OCI-LY7 (cell line): Measurements from ENCODE around the gene REPIN1. TPM values are rescaled to one million over a fixed set of nuclear protein-coding genes. Genes with fewer than 3 reads are reported as not detected.

Experiments
- BruUV-seq: library from RNA; stranded (reverse); fragments of 400-500 nt; replicated peaks from 2 replicates; lab custom pipeline; 2021; lab: Mats Ljungman, UMichigan
- CTCF ChIA-PET: fragments of 300-600 bp; sonication (Branson Sonifier 250); formaldehyde crosslinking; loops from one replicate; lab custom pipeline; 2022; ENCODE audit warnings: antibody characterized with exemption; ENCODE audit not compliant: unreplicated experiment; lab: Charles Lee
- POLR2A ChIA-PET: fragments of 300-600 bp; sonication (Branson Sonifier 250); formaldehyde crosslinking; loops from one replicate; lab custom pipeline; 2022; ENCODE audit warnings: antibody characterized with exemption; lab: Charles Lee
- DNase-seq: peaks from one replicate; pipeline ENCODE4 v3.0.0-alpha.2; 2015; ENCODE audit warnings: low spot score
- H2AFZ ChIP-seq: fragments of 200-600 bp; sonication (generic), shearing (Covaris generic); 2 replicates; pipeline ENCODE4 v1.6.1; 2014; ENCODE audit warnings: mild to moderate bottlenecking, antibody characterized with exemption, low read length, moderate library complexity
- H3K27ac ChIP-seq: fragments of 200-600 bp; sonication (generic); 2 replicates; pipeline ENCODE4 v1.5.1; 2014; ENCODE audit warnings: mixed run types, low read depth, mild to moderate bottlenecking, moderate library complexity, low read length, inconsistent platforms; ENCODE audit not compliant: poor library complexity, severe bottlenecking
- H3K36me3 ChIP-seq: fragments of 200-600 bp; sonication (generic); 2 replicates; pipeline ENCODE4 v1.6.1; 2014; ENCODE audit warnings: mild to moderate bottlenecking, antibody characterized with exemption, low read length, moderate library complexity, mixed read lengths; ENCODE audit not compliant: insufficient read depth
- H3K4me1 ChIP-seq: fragments of 200-600 bp; sonication (generic); 2 replicates; pipeline ENCODE4 v1.5.1; 2014; ENCODE audit warnings: mild to moderate bottlenecking, low read length; ENCODE audit not compliant: insufficient read depth, poor library complexity, severe bottlenecking
- H3K4me2 ChIP-seq: fragments of 200-600 bp; sonication (generic); 2 replicates; pipeline ENCODE4 v1.6.1; 2014; ENCODE audit warnings: mild to moderate bottlenecking, low read length
- H3K4me3 ChIP-seq: fragments of 200-600 bp; sonication (generic); 2 replicates; pipeline ENCODE4 v1.5.1; 2014; ENCODE audit warnings: mild to moderate bottlenecking, low read depth, low read length; ENCODE audit not compliant: poor library complexity, severe bottlenecking
- H3K79me2 ChIP-seq: fragments of 200-600 bp; sonication (generic); 2 replicates; pipeline ENCODE4 v1.6.1; 2016; ENCODE audit warnings: low read depth, mild to moderate bottlenecking, low read length, moderate library complexity, mixed read lengths; ENCODE audit not compliant: insufficient read depth
- H3K9me2 ChIP-seq: fragments of 200-600 bp; sonication (generic); 2 replicates; pipeline ENCODE4 v1.6.1; 2016; ENCODE audit warnings: mild to moderate bottlenecking, low read length, mixed read lengths; ENCODE audit not compliant: insufficient read depth
- H3K9me3 ChIP-seq: fragments of 200-600 bp; sonication (generic); 2 replicates; pipeline ENCODE4 v1.6.1; 2014; ENCODE audit warnings: mild to moderate bottlenecking, mixed run types, low read length, mixed read lengths
- H4K20me1 ChIP-seq: fragments of 200-600 bp; sonication (generic); 2 replicates; pipeline ENCODE4 v1.6.1; 2014; ENCODE audit warnings: mild to moderate bottlenecking, antibody characterized with exemption, low read length, moderate library complexity, mixed read lengths; ENCODE audit not compliant: insufficient read depth
- EZH2phosphoT487 ChIP-seq: fragments of 200-600 bp; sonication (generic); IDR thresholded peaks from 2 replicates; pipeline ENCODE4 v1.6.1; 2018; ENCODE audit warnings: low read depth, borderline replicate concordance, mild to moderate bottlenecking, mixed run types, antibody characterized with exemption, low read length, moderate library complexity, mixed read lengths
- intact Hi-C: fragments of 100-400 bp; cut with micrococcal nuclease; formaldehyde crosslinking; loops from one replicate; pipeline ENCODE4 v1.10.0; 2022; ENCODE audit not compliant: unreplicated experiment
- total RNA-seq, 2 experiments: library from RNA; depleted of rRNA in 1 of 2; stranded (reverse); fragments of >200 nt in 1 of 2; shearing (Covaris generic) in 1 of 2; gene quantifications; 2 replicates each; pipeline ENCODE4 v1.2.3, GENCODE V29; 2014 to 2022
- TF ChIP-seq, protein P1 (sequence below): fragments of 200-600 bp; sonication (generic); conservative IDR thresholded peaks from 2 replicates; pipeline ENCODE4 v1.5.1; 2014; ENCODE audit warnings: mild to moderate bottlenecking, antibody characterized with exemption, low read length, moderate library complexity, mixed read lengths

The REPIN1 gene
- total RNA-seq, 2 experiments from 2014 or later = 19.0 to 46.2 TPM

GRCh38 chr7:150329331-150330120, 39.1 kb upstream of the REPIN1 start:
- Histone ChIP-seq H3K79me2 (no peaks in the 10 kb centered on the region), H3K36me3 (no peaks in the 10 kb centered on the region), H3K27ac (no peak overlapping the region), H3K4me3 (no peak overlapping the region), H3K9me3 (no peaks in the 10 kb centered on the region), H4K20me1 (no peaks in the 10 kb centered on the region), H3K9me2 (no peaks in the 10 kb centered on the region), H2AFZ (no peak overlapping the region), H3K4me2 (no peak overlapping the region), H3K4me1 (no peaks in the 10 kb centered on the region)
- TF ChIP-seq, protein P1, sequence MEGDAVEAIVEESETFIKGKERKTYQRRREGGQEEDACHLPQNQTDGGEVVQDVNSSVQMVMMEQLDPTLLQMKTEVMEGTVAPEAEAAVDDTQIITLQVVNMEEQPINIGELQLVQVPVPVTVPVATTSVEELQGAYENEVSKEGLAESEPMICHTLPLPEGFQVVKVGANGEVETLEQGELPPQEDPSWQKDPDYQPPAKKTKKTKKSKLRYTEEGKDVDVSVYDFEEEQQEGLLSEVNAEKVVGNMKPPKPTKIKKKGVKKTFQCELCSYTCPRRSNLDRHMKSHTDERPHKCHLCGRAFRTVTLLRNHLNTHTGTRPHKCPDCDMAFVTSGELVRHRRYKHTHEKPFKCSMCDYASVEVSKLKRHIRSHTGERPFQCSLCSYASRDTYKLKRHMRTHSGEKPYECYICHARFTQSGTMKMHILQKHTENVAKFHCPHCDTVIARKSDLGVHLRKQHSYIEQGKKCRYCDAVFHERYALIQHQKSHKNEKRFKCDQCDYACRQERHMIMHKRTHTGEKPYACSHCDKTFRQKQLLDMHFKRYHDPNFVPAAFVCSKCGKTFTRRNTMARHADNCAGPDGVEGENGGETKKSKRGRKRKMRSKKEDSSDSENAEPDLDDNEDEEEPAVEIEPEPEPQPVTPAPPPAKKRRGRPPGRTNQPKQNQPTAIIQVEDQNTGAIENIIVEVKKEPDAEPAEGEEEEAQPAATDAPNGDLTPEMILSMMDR = no peak
- TF ChIP-seq EZH2phosphoT487 = no peak
- intact Hi-C loops = no loop called here
- no TSS peak for BruUV-seq
- POLR2A ChIA-PET = interaction anchor here (0.6 kb wide), 1 partner anchor 442 kb away, joined by 6 read pairs; no protein-coding TSS in a partner anchor
- DNase-seq = no peak
- CTCF ChIA-PET = no interaction called here

GRCh38 chr7:150330211-150330885, 38.3 kb upstream of the REPIN1 start:
- Histone ChIP-seq H3K27ac (no peak overlapping the region), H4K20me1 (no peaks in the 10 kb centered on the region), H3K79me2 (no peaks in the 10 kb centered on the region), H3K4me2 (no peak overlapping the region), H3K36me3 (no peaks in the 10 kb centered on the region), H3K4me1 (no peaks in the 10 kb centered on the region), H2AFZ (no peak overlapping the region), H3K9me3 (no peaks in the 10 kb centered on the region), H3K9me2 (no peaks in the 10 kb centered on the region), H3K4me3 (no peak overlapping the region)
- no peak for DNase-seq
- ChIA-PET POLR2A (interaction anchor here (0.6 kb wide), 1 partner anchor 441 kb away, joined by 6 read pairs; no protein-coding TSS in a partner anchor), CTCF (no interaction called here)
- TF ChIP-seq EZH2phosphoT487 = no peak
- TF ChIP-seq, protein P1 = no peak
- intact Hi-C loops = no loop called here
- BruUV-seq = no TSS peak
